Right lobe of liver (tissue), 6 donors: Measurements from ENCODE around the gene ALG9. TPM values are rescaled to one million over a fixed set of nuclear protein-coding genes. Genes with fewer than 3 reads are reported as not detected.
A peak's percentile ranks its signal among the peaks of the same experiment; 100 is the strongest.

Experiments
- ATAC-seq, 4 donors: fragments of 200-7000 bp; cut with Tn5 transposase; one replicate each; pipeline ENCODE4 v1.9.1; 2020; ENCODE audit warnings: mild to moderate bottlenecking in 4 of 4, moderate library complexity in 4 of 4
- DNase-seq, 3 donors: peaks; one replicate each; pipeline ENCODE4 v3.0.0-alpha.2; 2020
- H3K27ac ChIP-seq, 3 donors: fragments of 200-600 bp; one replicate each; pipeline ENCODE4 v1.8.0; 2022
- H3K27me3 ChIP-seq, 2 donors: fragments of 200-600 bp; one replicate each; pipeline ENCODE4 v1.8.0; 2022
- H3K36me3 ChIP-seq, 4 donors: fragments of 200-600 bp; sonication (generic) in 1 of 4; one replicate each; pipeline versions ENCODE4 v1.5.1 to v1.8.0; 2017 to 2022; ENCODE audit warnings: control low read depth in 1 of 4
- H3K4me1 ChIP-seq, 4 donors: fragments of 200-600 bp; sonication (generic) in 1 of 4; one replicate each; pipeline versions ENCODE4 v1.5.1 to v1.8.0; 2017 to 2022; ENCODE audit warnings: control low read depth in 1 of 4
- H3K4me3 ChIP-seq, 3 donors: fragments of 200-600 bp; one replicate each; pipeline ENCODE4 v1.8.0; 2022
- H3K9me3 ChIP-seq, 4 donors: fragments of 200-600 bp; sonication (generic) in 1 of 4; one replicate each; pipeline versions ENCODE4 v1.5.1 to v1.8.0; 2017 to 2022; ENCODE audit warnings: control low read depth in 1 of 4
- CTCF ChIP-seq, 4 donors: fragments of 200-600 bp in 3 of 4; fragments of 450-650 bp in 1 of 4; IDR thresholded peaks; one replicate each; pipeline versions ENCODE4 v1.5.1 to v1.8.0; 2016 to 2022; ENCODE audit warnings: antibody characterized with exemption in 4 of 4, mild to moderate bottlenecking in 2 of 4
- POLR2A ChIP-seq: fragments of 450-650 bp; IDR thresholded peaks from one replicate; pipeline ENCODE4 v1.6.1; 2017; ENCODE audit warnings: antibody characterized with exemption, mild to moderate bottlenecking
- WGBS: methylation state at CpG from one replicate; pipeline ENCODE4 v1.1.6; 2018; ENCODE audit warnings: low coverage, low lambda C conversion rate; ENCODE audit not compliant: insufficient coverage; ENCODE audit errors: missing lambda C conversion rate; 5-methylcytosine and 5-hydroxymethylcytosine counted together
- intact Hi-C, 2 donors: fragments of 100-400 bp; cut with DNase I; formaldehyde crosslinking; loops; one replicate each; pipeline versions ENCODE4 v1.11.2 to v1.14.1; 2022
- total RNA-seq, 6 experiments: library from RNA; depleted of rRNA in 2 of 6; stranded (reverse); fragments of >200 nt in 2 of 6; fragmentation: NEBNext Ultra II Directional in 3 of 6; extraction: Animal tissue kit (Norgen Biotek cat#: 25700) in 3 of 6; gene quantifications; one replicate each; pipeline versions ENCODE4 v1.1.0 to v1.2.4, GENCODE V29; 2016 to 2023
- donor health status: DM: no; HTN: yes; CAD: no.
- donor health status: DM: no; HTN: no; CAD: no.
- donor health status: DM: no; HTN: no; CAD: no.
- donor health status: DM: no; HTN: yes; CAD: no.
- donor health status: DM: no; HTN: yes; CAD: no.

ALG9 gene
- total RNA-seq, 6 experiments from 2014 or later, result 15.0 to 20.8 (median 18.2) TPM

GRCh38 chr11:111878849-111879636 lies 7.7 kb upstream of the ALG9 start, which contains the start of the genes CFAP68 and FDXACB1:
TSS of gene CFAP68 (plus strand) at chr11:111879541. CDS start at chr11:111879561, 20 bp downstream.
TSS of gene FDXACB1 (minus strand) at chr11:111879165. CDS start at chr11:111879132, 33 bp downstream.
- Histone ChIP-seq H3K36me3 (no peaks in the 10 kb centered on the region), H3K27me3 (no peaks in the 10 kb centered on the region), H3K9me3 (no peaks in the 10 kb centered on the region), H3K4me1 (peaks cover 0 to 6% (median 0%) of the 10 kb centered on the region in 4 donors), H3K27ac (peak within 1 kb of the TSS; percentile 83 to 92 (median 91)), H3K4me3 (peak within 1 kb of the TSS; percentile 50 to 63 (median 62))
- WGBS, result under 1% methylated on average over 26 of the region's 55 CpGs
- TF ChIP-seq POLR2A, result no peak
- peak; percentile 94 to 98 (median 96) for TF ChIP-seq CTCF (IDR thresholded peaks at IDR 0.05)
- DNase-seq (peak; percentile 96 to 98 (median 98)), ATAC-seq (peak; percentile 95 to 97 (median 96))
- intact Hi-C loops, result no loop called here

- Histone ChIP-seq H3K4me1 (peaks cover 0 to 6% (median 0%) of the 10 kb centered on the region in 4 donors), H3K27me3 (no peaks in the 10 kb centered on the region), H3K9me3 (no peaks in the 10 kb centered on the region), H3K36me3 (no peaks in the 10 kb centered on the region), H3K27ac (peak overlapping the region; percentile 83 to 92 (median 91)), H3K4me3 (peak overlapping the region; percentile 50 to 63 (median 62))
- intact Hi-C loops, result no loop called here
- ATAC-seq (peak in 3 of 4 donors; percentile 6 to 31 (median 20)), DNase-seq (no peak)
- WGBS, result 0% methylated on average over 13 of the region's 13 CpGs
- no peak for TF ChIP-seq CTCF (IDR thresholded peaks at IDR 0.05)
- TF ChIP-seq POLR2A, result no peak
Measured at GRCh38 chr11:111878385-111878848, 7.0 kb upstream of the ALG9 start.

- TF ChIP-seq CTCF (IDR thresholded peaks at IDR 0.05) (no peak), POLR2A (no peak)
- Histone ChIP-seq H3K4me1 (peaks cover 0 to 16% (median 4%) of the 10 kb centered on the region in 4 donors), H3K27me3 (no peaks in the 10 kb centered on the region), H3K4me3 (peak overlapping the region; percentile 83 to 98 (median 89)), H3K9me3 (no peaks in the 10 kb centered on the region), H3K36me3 (peaks cover 0 to 21% (median 2%) of the 10 kb centered on the region in 4 donors), H3K27ac (peak overlapping the region; percentile 89 to 91 (median 90))
- 53% methylated on average over 5 of the region's 5 CpGs for WGBS
- ATAC-seq, result peak in 2 of 4 donors; percentile 13 to 20
- intact Hi-C loops, result no loop called here
- DNase-seq, result no peak
Measured at GRCh38 chr11:111871693-111872161, 346 bp upstream of the ALG9 start.

GRCh38 chr11:111870522-111870885 lies 877 bp downstream of the ALG9 start:
- Histone ChIP-seq H3K4me1 (peaks cover 0 to 16% (median 4%) of the 10 kb centered on the region in 4 donors), H3K4me3 (peak overlapping the region; percentile 83 to 98 (median 89)), H3K9me3 (no peaks in the 10 kb centered on the region), H3K27ac (peak overlapping the region in 2 of 3 donors; percentile 89 to 91), H3K27me3 (no peaks in the 10 kb centered on the region), H3K36me3 (peaks cover 0 to 33% (median 6%) of the 10 kb centered on the region in 4 donors)
- no peak for ATAC-seq
- no peak for DNase-seq
- intact Hi-C loops, result no loop called here
- TF ChIP-seq POLR2A (no peak), CTCF (IDR thresholded peaks at IDR 0.05) (no peak)
